Stimulated activated CD8-positive, alpha-beta memory T cell treated with anti-CD3 and anti-CD28 coated beads, Interleukin-4, amount 100 ng/mL, for 4 hours (primary cell): ENCODE results near the gene GTF2F2.

ENCODE experiments used
- DNase-seq, 2 donors: peaks; one replicate each; pipeline ENCODE4 v3.0.0-alpha.2; 2020; ENCODE audit warnings: low read depth in 2 of 2, low spot score in 1 of 2

Gene GTF2F2, protein sequence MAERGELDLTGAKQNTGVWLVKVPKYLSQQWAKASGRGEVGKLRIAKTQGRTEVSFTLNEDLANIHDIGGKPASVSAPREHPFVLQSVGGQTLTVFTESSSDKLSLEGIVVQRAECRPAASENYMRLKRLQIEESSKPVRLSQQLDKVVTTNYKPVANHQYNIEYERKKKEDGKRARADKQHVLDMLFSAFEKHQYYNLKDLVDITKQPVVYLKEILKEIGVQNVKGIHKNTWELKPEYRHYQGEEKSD

DNA sequence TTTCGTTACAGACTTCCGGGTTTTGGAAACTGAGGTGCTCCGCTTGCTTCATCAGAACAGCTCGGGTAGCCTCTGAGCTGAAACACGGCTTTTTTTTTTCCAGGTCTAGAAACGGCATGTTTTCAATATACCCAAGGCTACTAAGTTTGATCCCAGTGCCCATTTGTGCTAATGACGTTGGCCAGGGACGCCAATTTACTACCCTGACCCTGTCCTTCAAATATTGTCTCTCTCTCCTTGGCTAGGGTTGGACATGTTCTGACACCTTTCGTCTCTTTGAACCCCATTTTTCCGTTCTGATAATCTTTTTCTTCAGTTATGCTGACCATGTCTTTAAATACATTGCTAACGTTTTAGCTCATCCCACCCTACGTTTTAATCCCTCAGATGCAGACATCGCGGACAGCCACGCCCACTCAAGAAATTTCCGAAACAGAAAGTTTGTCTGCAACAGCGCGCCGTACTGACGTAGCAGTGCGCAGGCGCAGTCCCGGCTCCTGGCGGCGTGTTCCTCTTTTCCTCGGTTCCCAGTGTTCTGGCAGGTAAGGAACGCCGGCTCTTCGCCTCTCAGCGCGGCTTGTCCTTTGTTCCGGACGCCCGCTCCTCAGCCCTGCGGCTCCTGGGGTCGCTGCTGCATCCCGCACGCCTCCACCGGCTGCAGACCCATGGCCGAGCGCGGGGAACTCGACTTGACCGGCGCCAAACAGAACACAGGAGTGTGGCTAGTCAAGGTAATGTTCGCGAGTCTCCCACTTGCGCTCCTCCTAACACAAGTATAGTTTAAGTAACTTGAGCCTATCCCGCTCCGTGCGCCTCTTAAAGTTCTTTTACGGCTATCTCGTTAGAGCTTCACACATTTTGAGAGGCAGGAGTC is at the start of gene GTF2F2:
TSS of gene GTF2F2 (plus strand) at position 520 of the 874 bp plus-strand sequence. CDS start at position 666, 146 bp downstream.
- peak; percentile 75 to 78 for DNase-seq

GRCh38 chr13:45073809-45074208 is 46.5 kb upstream of the GTF2F2 start:
- no peak for DNase-seq

DNA sequence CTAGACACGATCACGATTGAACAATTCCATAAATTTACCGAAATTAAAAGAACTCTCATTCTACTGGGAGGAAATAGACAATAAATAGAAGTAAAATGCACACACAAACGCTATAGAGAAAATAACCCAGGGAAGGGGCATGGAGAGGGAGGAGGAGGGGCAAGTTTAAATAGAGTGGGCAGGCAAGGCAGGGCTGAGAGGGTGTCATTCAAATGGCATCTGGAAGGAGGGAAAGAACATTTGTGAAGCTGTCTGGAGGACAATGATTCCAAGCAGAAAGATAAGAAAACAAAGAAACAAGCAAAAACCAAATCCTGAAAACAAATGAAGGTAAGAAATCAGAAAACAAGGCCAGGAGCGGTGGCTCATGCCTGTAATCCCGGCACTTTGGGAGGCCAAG is 45.6 kb upstream of the GTF2F2 start:
- no peak for DNase-seq

- DNase-seq, result no peak
These were observed 42.3 kb upstream of the GTF2F2 start for GRCh38 chr13:45078003-45078402.

DNA sequence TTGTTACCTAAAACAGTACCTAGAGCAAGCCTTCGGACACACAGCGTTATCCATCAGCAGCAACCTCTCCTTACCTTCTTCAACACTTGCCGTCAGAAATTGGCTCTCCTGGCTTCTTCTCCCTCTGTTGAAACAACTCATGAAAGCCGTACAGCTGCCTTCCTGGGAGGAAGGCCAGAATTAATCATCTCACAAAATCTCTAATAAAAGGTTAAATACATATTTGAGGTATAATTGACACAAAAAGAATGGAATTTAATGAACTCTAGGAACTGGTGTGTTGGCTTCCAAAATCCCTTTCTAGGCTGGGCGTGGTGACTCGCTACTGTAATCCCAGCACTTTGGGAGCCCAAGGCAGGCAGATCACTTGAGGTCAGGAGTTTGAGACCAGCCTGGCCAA is 37.3 kb upstream of the GTF2F2 start:
- no peak for DNase-seq

DNA sequence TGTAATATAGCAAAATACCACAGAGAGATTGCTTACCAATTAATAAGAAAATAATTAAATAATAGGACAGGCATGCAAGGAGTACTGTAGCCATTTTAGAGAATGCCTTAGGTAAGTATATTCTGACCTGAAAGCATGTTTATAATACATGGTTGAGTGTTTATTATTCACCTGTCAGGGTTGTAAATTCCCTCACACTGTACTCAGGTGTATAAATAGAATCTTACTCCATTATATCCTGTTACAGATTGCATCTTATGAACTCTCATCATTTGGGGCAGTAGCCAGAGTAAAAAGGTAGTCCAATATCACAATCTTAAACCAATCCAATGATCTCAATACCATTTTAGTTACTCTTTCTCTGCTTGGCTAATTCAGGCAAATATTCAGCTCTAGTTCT is 35.8 kb upstream of the GTF2F2 start:
- DNase-seq, result no peak

DNA sequence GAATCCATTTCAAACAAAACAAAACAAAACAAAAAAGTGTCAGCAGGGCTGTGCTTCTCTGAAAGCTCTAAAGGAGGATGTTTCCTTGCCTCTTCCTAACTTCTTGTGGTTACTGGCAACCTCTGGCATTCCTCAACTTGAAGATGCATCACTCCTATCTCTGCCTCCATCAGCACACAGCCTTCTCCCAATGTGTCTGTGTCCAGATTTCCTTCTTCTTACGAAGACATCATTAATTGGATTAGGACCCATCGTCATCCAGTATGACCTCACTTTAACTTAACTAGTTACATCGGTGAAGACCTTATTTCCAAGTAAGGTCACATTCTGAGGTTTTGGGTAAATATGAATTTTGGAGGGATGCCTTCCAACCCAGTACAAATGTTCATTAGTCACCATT is 33.8 kb upstream of the GTF2F2 start:
- no peak for DNase-seq

DNA sequence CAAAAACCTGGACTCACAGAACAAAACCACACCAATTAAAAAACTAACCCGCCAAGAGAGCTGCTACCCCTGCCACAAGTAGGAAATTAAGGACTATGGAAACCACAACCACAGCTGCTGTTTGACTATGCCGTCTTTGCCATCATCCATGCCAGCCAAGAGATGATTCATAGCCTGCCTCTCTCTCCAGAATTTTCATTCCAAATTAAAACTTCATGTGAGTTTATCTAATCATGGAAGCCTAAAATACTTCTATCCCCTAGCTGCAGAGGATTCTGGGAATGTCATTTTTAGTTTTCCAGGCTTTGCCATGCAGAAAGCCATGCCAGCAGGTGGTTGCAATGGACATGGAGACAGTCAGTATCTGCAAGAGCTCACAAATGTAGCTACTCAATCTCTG is 27.6 kb upstream of the GTF2F2 start:
- no peak for DNase-seq

DNA sequence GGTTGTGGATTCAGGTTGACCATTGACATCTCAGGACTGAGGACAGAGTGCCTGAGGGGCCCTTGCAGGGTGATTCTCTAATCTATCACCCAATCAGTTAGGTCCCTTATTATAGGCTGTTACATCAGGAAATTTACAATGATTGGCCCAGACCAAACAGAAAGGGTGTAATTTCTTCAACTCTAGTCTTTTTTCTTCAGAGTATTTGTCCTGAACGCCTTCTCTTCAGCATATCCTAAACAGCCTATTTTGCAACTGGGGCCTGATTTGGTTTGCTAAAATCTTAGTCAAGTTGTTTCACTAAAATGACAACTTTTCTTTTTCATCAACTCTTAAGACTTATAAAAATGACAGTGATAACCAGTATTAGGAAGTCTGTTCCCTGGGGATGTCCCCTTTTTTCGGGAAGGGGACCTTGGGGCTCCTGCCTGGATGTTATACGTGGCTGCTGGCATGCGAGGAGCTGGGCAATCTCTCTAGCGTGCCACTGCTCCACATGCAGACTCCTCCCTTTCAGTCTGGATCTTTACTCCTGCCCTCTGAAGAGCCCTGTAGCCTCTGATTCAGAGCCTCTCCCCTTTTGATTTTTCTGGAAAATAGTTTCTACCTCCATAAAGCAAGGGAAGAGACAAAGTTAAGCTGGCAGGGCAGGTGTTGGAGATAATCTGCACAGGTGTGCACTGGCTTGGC is 19.6 kb upstream of the GTF2F2 start:
- no peak for DNase-seq

DNA sequence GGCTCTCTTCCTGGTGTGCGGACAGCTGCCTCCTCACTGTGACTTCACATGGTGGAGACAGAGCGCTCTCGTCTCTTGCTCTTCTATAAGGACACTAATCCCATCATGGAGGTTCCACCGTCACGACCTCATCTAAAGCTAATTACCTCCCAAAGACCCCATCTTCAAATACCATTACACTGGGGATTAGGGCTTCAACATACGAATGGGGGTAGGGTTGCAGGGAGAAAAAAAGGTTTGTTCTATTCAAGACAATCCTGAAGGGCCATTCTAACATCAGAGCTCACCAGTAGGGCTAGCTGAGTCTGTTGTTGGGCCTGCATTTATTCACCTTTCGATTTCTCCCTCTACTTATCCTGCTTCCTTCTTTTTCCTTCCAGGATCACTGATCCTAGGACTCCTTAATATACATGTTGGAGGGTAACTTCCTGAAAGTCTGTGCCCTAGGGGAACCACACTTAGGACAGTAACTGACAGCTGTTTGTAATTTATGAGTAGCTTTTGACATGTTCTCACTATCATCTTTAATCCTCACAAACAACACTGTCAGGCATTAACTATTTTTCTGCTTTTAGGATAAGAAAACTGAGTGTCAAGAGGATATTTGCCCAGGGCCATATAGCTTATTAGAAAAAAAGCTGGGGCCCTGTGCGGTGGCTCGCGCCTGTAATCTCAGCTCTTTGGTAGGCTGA is 18.8 kb upstream of the GTF2F2 start:
- DNase-seq, result no peak

DNA sequence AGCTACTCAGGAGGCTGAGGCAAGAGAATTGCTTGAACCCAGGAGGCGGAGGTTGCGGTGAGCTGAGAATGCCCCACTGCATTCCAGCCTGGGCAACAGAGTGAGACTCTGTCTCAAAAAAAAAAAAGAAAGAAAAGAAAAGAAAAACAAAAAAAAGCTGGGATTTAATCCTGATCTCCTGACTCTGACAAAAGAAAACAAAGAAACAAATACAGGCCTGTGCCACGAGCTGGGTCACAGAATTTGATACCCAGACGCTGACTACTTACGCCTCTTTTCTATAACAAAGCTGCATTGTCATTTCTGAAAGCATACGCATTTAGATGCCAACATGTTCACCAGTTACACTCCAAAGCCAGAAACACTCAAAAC is 18.2 kb upstream of the GTF2F2 start:
- no peak for DNase-seq

DNA sequence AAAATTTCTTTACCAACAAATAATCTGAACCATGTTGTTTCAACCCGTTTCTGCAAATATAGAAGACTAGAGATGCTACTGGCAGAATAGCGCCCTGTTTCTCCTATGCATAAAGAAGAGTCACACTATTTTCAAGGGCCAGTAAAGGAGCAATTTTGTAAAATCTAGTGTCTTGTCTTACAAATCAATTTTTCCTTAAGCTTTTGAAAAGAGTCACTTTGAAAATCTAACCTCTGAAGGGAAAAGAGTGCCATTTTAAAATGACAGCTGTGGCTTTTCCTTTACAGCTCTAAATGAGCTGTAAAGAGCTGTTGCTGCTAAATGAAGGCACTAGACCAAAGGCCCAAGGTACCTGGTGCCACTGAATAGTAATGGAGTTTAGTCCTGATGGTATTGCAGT is 16.9 kb upstream of the GTF2F2 start:
- no peak for DNase-seq

- DNase-seq, result no peak
These were observed 16.0 kb upstream of the GTF2F2 start for GRCh38 chr13:45104261-45104660.

DNA sequence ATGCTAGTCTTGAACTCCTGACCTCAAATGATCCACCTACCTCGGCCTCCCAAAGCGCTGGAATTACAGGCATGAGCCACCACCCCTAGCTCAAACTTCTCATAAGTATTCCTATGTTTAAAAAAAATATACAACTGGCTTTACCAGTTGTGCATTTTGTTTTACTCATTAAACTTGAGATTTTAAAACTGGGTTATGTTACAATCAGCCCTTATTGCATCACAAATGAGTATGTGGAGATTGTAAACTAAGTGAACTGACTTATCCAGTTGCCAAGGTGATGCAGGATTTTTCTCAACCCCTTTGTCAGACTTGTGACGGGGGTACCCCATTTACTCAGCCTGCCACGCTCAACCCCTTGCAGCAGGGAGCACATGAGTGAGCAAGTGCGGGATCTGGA is 14.4 kb upstream of the GTF2F2 start:
- DNase-seq, result no peak

- no peak for DNase-seq
These were observed 12.8 kb upstream of the GTF2F2 start for GRCh38 chr13:45107539-45107938.

- DNase-seq, result no peak
These were observed 11.6 kb upstream of the GTF2F2 start for GRCh38 chr13:45108716-45109101.

DNA sequence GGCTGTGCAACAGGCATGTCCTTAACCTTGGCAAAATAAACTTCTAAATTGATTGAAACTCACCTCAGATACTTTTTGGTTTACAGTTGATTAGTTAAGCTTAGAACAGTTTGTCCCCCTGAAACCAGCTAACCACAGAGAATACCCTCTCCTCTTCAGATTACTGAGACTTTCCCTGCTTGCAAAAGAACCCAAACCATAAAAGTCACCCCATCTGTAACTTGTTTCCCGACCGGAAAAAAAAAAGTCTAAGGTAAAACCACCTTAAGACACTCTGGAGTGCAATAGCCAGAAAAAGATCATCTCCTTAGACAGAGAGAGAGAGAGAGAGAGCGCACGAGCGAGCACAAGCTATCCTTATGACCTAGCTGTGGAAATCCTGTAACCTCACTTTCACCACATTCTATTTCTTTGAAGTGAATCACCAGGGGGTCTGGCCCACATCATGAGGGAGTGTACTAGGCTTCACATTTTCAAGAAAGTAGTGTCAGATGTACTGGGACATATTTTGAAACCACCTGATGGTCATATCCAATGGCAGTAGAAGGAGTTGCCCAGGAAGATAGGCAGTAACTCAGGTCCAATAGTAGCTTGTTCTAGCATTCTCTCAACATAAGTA is 11.1 kb upstream of the GTF2F2 start:
- DNase-seq, result no peak

GRCh38 chr13:45113233-45114224 is 6.8 kb upstream of the GTF2F2 start:
- DNase-seq, result no peak

DNA sequence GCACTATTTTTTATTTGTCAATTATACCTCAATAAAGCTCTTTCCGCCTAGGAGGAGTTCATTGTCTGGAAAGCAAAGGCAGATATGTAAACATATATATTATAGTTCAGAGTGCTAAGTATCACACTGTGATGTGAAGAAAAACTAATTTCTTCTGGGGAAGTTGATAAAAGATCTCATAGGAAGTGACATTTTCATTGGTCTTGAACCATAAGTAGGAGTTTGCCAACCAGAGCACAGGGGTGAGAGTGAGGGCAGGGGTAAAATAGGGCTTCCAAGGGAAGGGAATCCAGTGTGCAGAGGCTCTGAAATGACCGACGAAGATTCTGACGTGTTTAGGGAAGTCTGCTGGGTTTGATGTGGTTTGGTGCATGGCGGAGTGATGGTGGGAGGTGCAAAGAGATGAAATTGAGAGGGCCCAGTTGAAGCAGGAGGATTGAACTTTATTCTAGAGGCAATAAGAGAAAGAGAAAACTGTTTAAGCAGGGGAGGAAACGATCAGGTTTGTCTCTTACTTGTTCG is 780 bp upstream of the GTF2F2 start:
- DNase-seq, result peak; percentile 25 to 35
